Kidney epithelial cell (primary cell): ENCODE data around the gene ABCF3. TPM values are rescaled to one million over a fixed set of nuclear protein-coding genes. Genes with fewer than 3 reads are reported as not detected.

Experiments used
- DNase-seq: peaks from one replicate; pipeline ENCODE4 v3.0.0-alpha.2; 2010; ENCODE audit warnings: low read depth
- H3K27me3 ChIP-seq: 2 replicates; pipeline ENCODE4 v1.6.0; 2011; ENCODE audit warnings: low read length; ENCODE audit not compliant: control insufficient read depth, insufficient read depth
- H3K36me3 ChIP-seq: 2 replicates; pipeline ENCODE4 v1.5.1; 2011; ENCODE audit warnings: low read length; ENCODE audit not compliant: control insufficient read depth, insufficient read depth
- H3K4me3 ChIP-seq: 2 replicates; pipeline ENCODE4 v1.5.1; 2011; ENCODE audit warnings: low read depth, mild to moderate bottlenecking, control low read depth, low read length
- total RNA-seq: library from RNA; depleted of rRNA; stranded (reverse); fragments of >200 nt; gene quantifications from 2 replicates; pipeline ENCODE4 v1.2.3, GENCODE V29; 2015
- TF ChIP-seq, protein P1 (sequence below): IDR thresholded peaks from 2 replicates; pipeline ENCODE4 v1.5.1; 2011; ENCODE audit warnings: mild to moderate bottlenecking, moderate library complexity, low read length, control low read depth, inconsistent platforms; ENCODE audit not compliant: insufficient read depth, poor library complexity, severe bottlenecking

ABCF3 gene
- total RNA-seq, 1 donor from 2014 or later = 55.7 TPM

DNA sequence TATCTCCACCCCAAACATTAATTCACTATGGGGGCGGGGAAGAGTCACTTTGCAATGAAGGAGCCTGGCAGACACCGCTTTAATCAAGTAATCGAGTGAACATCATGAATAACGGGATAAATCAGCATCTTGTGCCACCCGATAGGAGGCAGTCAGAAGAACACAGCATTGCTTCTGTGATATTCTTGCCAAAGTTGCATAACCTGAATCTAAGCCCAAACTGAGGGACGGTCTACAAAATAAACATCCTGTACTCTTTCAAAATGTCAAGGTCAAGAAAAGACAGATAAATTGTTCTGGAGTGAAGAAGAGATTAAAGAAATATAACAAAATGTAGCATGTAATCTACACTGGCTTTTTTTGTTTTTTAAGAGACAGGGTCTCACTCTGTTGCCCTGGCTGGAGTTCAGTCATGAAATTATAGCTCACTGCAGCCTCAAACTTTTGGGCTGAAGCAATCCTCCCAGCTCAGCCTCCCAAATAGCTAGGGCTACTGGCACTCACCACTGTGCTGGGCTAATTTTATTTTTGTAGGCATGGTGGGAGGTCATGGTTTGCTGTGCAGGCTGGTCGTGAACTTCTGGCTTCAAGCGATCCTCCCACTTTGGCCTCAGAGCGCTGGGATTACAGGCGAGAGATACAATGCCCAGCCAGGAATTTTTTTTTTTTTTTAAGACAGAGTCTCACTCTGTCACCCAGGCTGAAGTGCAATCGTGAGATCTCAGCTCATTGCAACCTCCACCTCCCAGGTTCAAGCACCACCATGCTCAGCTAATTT, 23.3 kb downstream of the ABCF3 start:
- no peak overlapping the region for H3K4me3 ChIP-seq
- H3K27me3 ChIP-seq = peaks cover 6% of the 10 kb centered on the region

DNA sequence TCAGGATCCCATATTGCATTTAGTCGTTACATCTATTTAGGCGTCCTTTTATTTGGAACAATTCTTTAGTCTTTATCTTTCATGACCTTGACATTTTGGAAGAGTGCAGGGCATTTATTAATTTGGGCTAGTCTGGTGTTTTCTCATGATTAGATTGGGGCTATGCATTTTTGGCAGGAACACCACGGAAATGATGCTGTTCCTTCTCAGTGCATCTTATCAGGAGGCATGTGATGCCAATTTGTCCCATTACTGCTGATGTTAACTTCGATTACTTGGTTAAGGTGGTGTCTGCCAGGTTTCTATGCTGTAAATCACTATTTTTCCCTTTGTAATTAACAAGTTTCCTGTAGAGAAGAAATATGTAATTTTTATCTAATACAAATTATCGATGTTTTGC, 25.3 kb downstream of the ABCF3 start:
- no peak for DNase-seq
- Histone ChIP-seq H3K4me3 (no peak overlapping the region), H3K27me3 (peaks cover 4% of the 10 kb centered on the region), H3K36me3 (no peaks in the 10 kb centered on the region)
- TF ChIP-seq, protein P1, sequence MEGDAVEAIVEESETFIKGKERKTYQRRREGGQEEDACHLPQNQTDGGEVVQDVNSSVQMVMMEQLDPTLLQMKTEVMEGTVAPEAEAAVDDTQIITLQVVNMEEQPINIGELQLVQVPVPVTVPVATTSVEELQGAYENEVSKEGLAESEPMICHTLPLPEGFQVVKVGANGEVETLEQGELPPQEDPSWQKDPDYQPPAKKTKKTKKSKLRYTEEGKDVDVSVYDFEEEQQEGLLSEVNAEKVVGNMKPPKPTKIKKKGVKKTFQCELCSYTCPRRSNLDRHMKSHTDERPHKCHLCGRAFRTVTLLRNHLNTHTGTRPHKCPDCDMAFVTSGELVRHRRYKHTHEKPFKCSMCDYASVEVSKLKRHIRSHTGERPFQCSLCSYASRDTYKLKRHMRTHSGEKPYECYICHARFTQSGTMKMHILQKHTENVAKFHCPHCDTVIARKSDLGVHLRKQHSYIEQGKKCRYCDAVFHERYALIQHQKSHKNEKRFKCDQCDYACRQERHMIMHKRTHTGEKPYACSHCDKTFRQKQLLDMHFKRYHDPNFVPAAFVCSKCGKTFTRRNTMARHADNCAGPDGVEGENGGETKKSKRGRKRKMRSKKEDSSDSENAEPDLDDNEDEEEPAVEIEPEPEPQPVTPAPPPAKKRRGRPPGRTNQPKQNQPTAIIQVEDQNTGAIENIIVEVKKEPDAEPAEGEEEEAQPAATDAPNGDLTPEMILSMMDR = no peak

More for the DNA sequence above, 23.3 kb downstream of the ABCF3 start:
- TF ChIP-seq, protein P1 = no peak
- no peaks in the 10 kb centered on the region for H3K36me3 ChIP-seq
- DNase-seq = no peak

DNA sequence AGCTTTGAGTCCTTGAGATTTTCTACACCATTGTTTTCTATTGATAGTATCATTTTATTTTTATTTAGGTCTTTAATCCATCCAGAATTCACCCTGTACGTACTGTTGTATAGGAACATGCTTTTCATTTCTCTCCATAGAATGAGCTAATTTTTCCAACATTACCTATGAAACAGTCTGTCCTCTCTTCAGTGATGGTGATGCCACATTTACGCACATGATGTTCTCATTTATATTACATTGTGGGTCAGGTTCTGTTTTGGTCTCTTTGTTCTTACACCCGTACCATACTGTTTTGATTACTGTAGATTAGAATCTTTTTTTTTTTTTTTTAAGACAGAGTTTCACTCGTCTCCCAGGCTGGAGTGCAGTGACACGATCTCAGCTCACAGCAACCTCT, 25.7 kb downstream of the ABCF3 start:
- no peak overlapping the region for H3K4me3 ChIP-seq
- TF ChIP-seq, protein P1 = no peak
- H3K27me3 ChIP-seq = peaks cover 2% of the 10 kb centered on the region
- H3K36me3 ChIP-seq = no peaks in the 10 kb centered on the region
- no peak for DNase-seq

DNA sequence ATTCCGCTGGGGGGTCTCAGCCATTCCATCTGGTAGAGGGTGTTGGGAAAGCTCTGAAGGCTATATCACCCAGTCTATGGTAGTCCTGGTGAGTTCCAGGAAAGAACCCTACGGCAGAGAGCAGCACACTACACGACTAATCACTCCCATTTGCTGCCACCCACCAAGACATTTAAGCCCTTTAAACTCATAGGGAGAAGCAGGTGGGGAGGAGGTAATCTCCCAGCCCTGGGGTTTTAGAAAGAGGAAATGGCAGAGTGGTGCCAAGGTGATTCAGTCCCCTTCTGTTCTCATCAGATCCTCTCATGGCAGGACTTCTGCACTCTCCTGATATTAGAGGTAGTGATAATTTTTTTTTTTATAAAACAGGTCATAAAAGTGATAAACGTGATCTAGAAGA, 32.8 kb downstream of the ABCF3 start:
- no peak for DNase-seq
- no peaks in the 10 kb centered on the region for H3K27me3 ChIP-seq
- H3K36me3 ChIP-seq = no peaks in the 10 kb centered on the region
- H3K4me3 ChIP-seq = no peak overlapping the region
- TF ChIP-seq, protein P1 = no peak

DNA sequence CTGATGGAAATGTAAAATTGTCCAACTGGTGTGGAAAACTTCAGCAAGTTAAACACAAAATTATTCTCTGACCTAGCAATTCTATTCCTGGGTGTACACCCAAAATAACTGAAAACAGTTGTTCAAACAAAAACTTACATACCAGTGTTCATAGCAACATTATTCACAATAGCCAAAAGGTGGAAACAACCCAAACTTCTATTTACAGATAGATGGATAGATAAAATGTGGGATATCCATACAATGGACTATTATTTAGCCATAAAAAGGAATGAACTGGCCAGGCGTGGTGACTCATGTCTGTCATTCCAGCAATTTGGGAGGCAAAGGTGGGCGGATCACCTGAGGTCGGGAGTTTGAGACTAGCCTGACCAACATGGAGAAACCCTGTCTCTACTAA, 36.5 kb downstream of the ABCF3 start:
- no peaks in the 10 kb centered on the region for H3K36me3 ChIP-seq
- TF ChIP-seq, protein P1 = no peak
- no peak for DNase-seq
- no peak overlapping the region for H3K4me3 ChIP-seq
- peaks cover 2% of the 10 kb centered on the region for H3K27me3 ChIP-seq

DNA sequence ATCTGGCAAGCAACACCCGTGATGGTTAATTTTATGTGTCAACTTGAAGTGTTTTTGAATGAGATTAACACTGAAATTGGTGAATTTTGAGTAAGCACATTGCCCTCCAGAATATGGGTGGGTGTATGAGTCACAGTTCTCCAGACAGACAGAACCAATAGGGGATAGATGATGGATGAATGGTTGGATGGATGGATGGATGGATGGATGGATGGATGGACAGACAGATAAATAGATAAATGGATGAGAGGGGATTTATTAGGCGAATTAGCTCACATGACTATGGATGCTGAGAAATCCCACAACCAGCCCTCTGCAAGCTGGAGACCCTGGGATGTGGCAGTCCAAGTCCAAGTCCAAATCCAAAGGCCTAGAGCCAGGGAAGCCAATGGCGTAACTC, 37.9 kb downstream of the ABCF3 start:
- Histone ChIP-seq H3K4me3 (no peak overlapping the region), H3K36me3 (no peaks in the 10 kb centered on the region), H3K27me3 (peaks cover 16% of the 10 kb centered on the region)
- DNase-seq = no peak
- TF ChIP-seq, protein P1 = no peak
